ENCODE measurements around the gene NCMAP.

Gene NCMAP, protein sequence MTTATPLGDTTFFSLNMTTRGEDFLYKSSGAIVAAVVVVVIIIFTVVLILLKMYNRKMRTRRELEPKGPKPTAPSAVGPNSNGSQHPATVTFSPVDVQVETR

DNA sequence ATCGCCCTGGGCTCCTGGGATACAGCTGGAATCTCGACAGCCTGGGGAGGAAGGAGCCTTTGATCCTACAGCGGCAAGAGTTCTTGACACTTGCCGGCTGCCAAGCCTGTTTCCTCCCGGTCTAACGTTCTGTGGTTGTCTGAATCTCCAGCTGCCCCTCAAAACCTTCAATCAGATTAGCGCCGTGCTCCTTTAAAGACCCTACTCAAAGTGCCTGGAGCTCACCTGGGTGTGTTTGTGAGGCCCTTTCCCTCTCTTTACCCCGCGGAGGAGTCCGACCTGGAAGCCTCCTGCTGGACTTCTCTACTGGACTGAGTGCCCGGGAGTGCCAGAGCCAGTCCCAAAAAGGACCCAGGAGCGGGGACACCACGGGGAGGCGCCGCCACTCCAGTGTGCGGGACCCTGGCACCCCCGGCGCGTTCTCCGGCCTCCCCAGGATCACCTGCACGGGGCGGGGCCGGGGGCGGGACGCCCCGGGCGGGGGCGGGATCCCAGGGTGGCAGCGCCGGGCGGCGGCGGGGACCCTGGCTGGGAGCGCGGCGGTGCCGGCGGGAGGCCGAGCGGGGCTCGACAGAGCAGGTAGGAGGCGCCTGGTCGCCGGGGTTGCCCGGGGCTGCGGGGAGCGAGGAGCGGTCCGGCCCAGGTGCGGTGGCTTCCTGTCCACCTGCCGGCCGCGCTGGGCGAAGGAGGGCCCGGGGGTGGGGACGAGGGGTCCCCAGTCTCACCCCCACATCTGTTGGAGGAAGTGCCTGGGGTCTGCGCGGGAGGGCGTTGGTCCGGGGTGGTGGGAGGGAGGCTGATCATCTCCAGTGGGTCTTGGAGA lies at the start of gene NCMAP:
Gene NCMAP, plus strand, starts transcription at position 497 of the 823 bp plus-strand sequence. CDS start 39,344 bp downstream, outside the sequence.
- Histone ChIP-seq H3K27ac (peak within 1 kb of the TSS; percentile 93), H3K9me3 (ENCODE audit: severe bottlenecking) (peaks cover 4% of the 10 kb centered on the region), H3K27me3 (ENCODE audit: insufficient read depth, low read depth, severe bottlenecking) (no peaks in the 10 kb centered on the region), H3K4me3 (ENCODE audit: low read depth, low read length) (peak within 1 kb of the TSS; percentile 30), H3K36me3 (no peaks in the 10 kb centered on the region)
- peak; percentile 45 for DNase-seq
- TF ChIP-seq, protein P1, sequence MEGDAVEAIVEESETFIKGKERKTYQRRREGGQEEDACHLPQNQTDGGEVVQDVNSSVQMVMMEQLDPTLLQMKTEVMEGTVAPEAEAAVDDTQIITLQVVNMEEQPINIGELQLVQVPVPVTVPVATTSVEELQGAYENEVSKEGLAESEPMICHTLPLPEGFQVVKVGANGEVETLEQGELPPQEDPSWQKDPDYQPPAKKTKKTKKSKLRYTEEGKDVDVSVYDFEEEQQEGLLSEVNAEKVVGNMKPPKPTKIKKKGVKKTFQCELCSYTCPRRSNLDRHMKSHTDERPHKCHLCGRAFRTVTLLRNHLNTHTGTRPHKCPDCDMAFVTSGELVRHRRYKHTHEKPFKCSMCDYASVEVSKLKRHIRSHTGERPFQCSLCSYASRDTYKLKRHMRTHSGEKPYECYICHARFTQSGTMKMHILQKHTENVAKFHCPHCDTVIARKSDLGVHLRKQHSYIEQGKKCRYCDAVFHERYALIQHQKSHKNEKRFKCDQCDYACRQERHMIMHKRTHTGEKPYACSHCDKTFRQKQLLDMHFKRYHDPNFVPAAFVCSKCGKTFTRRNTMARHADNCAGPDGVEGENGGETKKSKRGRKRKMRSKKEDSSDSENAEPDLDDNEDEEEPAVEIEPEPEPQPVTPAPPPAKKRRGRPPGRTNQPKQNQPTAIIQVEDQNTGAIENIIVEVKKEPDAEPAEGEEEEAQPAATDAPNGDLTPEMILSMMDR (IDR thresholded peaks at IDR 0.05; ENCODE audit: low read depth, low read length): 0 out of 2 replicates have a peak, but pooled peaks have one; percentile 3

DNA sequence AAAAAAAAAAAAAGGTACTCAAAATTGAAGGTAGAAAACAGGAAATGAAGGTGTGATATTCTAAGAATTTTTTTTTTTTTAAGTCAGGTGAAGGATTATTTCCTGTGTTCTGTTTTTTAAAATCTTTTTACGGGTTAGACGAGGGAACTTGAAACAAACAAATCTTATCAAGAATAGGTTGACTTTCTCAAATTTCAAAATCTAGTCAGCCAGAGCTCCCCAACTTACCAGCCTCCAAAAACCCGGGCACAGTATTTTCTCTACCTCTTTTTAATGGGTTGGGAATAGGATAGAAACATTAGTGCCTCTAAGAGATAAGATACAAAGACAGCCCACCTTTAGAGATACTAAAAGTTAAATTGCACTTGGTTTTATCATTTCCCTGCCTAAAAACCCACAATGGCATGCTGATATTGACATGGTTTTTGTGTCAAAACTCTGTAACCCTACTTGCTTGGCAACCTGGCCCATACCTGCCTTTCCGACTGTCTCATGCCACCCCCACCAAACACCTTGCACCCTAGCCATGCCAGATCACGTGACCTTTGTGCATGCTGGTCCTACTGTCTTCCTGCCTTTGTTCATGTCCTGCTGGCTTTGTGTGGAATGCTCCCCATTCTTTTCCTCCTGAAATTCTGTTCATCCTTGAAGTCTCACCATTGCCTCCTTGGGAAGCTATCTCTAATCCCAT lies 49.1 kb upstream of the NCMAP start:
- no peak for DNase-seq
- H3K27ac ChIP-seq: no peak overlapping the region
- TF ChIP-seq, protein P1 (IDR thresholded peaks at IDR 0.05; ENCODE audit: low read depth, low read length): no peak
- H3K27me3 ChIP-seq (ENCODE audit: insufficient read depth, low read depth, severe bottlenecking): no peaks in the 10 kb centered on the region
- H3K36me3 ChIP-seq: no peaks in the 10 kb centered on the region
- H3K9me3 ChIP-seq (ENCODE audit: severe bottlenecking): no peaks in the 10 kb centered on the region
- H3K4me3 ChIP-seq (ENCODE audit: low read depth, low read length): no peak overlapping the region

- Histone ChIP-seq H3K27ac (no peak overlapping the region), H3K36me3 (no peaks in the 10 kb centered on the region)
- TF ChIP-seq, protein P1 (IDR thresholded peaks at IDR 0.05; ENCODE audit: low read depth, low read length): no peak
Observed at GRCh38 chr1:24507405-24507804, 48.5 kb upstream of the NCMAP start.

DNA sequence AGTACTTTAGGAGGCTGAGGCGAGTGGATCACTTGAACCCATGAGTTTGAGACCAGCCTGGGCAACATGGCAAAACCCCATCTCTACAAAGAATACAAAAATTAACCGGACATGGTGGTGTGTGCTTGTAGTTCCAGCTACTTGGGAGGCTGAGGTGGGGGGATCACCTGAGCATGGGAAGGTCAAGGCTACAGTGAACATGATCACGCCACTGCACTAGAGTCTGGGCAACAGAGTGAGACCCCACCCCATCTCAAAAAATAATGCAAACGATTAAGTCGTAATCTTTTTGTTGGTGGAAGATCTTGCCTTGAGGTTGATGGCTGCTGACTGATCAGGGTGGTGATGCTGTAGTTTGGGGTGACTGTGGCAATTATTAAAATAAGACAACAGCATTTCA lies 47.0 kb upstream of the NCMAP start:
- no peaks in the 10 kb centered on the region for H3K27me3 ChIP-seq (ENCODE audit: insufficient read depth, low read depth, severe bottlenecking)
- no peak overlapping the region for H3K4me3 ChIP-seq (ENCODE audit: low read depth, low read length)
- DNase-seq: no peak
- no peak overlapping the region for H3K27ac ChIP-seq
- TF ChIP-seq, protein P1 (IDR thresholded peaks at IDR 0.05; ENCODE audit: low read depth, low read length): no peak
- no peaks in the 10 kb centered on the region for H3K9me3 ChIP-seq (ENCODE audit: severe bottlenecking)
- no peaks in the 10 kb centered on the region for H3K36me3 ChIP-seq

More at GRCh38 chr1:24507405-24507804, 48.5 kb upstream of the NCMAP start:
- Histone ChIP-seq H3K27me3 (ENCODE audit: insufficient read depth, low read depth, severe bottlenecking) (no peaks in the 10 kb centered on the region), H3K9me3 (ENCODE audit: severe bottlenecking) (no peaks in the 10 kb centered on the region), H3K4me3 (ENCODE audit: low read depth, low read length) (no peak overlapping the region)
- DNase-seq: no peak

GRCh38 chr1:24513706-24514105 lies 42.2 kb upstream of the NCMAP start:
- no peaks in the 10 kb centered on the region for H3K27me3 ChIP-seq (ENCODE audit: insufficient read depth, low read depth, severe bottlenecking)
- DNase-seq: no peak
- H3K27ac ChIP-seq: no peak overlapping the region
- no peaks in the 10 kb centered on the region for H3K9me3 ChIP-seq (ENCODE audit: severe bottlenecking)
- TF ChIP-seq, protein P1 (IDR thresholded peaks at IDR 0.05; ENCODE audit: low read depth, low read length): no peak
- no peak overlapping the region for H3K4me3 ChIP-seq (ENCODE audit: low read depth, low read length)
- H3K36me3 ChIP-seq: peaks cover 2% of the 10 kb centered on the region

Measured in WERI-Rb-1 (cell line).